GM18861 (cell line): ENCODE measurements around the gene MIGA2.
"Not testable (repeated sequence)": the region's sequence is repeated elsewhere in the genome, so short reads cannot be mapped to it uniquely, and the experiment has no call there.

ENCODE experiments used
- ATAC-seq: cut with Tn5 transposase; IDR thresholded peaks from one replicate; pipeline ENCODE4 v1.9.1; 2021; ENCODE audit not compliant: unreplicated experiment

Gene MIGA2, protein sequence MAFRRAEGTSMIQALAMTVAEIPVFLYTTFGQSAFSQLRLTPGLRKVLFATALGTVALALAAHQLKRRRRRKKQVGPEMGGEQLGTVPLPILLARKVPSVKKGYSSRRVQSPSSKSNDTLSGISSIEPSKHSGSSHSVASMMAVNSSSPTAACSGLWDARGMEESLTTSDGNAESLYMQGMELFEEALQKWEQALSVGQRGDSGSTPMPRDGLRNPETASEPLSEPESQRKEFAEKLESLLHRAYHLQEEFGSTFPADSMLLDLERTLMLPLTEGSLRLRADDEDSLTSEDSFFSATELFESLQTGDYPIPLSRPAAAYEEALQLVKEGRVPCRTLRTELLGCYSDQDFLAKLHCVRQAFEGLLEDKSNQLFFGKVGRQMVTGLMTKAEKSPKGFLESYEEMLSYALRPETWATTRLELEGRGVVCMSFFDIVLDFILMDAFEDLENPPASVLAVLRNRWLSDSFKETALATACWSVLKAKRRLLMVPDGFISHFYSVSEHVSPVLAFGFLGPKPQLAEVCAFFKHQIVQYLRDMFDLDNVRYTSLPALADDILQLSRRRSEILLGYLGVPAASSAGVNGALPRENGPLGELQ

GRCh38 chr9:129036241-129036922 is at the start of gene MIGA2:
MIGA2 (plus strand) TSS chr9:129036626; CDS start chr9:129040595, 3,969 bp downstream.
- ATAC-seq = peak; percentile 91

- no peak for ATAC-seq
Observed at GRCh38 chr9:128986671-128987070, 49.8 kb upstream of the MIGA2 start.

- ATAC-seq = no peak
Observed at GRCh38 chr9:128987805-128988204, 48.6 kb upstream of the MIGA2 start.

DNA sequence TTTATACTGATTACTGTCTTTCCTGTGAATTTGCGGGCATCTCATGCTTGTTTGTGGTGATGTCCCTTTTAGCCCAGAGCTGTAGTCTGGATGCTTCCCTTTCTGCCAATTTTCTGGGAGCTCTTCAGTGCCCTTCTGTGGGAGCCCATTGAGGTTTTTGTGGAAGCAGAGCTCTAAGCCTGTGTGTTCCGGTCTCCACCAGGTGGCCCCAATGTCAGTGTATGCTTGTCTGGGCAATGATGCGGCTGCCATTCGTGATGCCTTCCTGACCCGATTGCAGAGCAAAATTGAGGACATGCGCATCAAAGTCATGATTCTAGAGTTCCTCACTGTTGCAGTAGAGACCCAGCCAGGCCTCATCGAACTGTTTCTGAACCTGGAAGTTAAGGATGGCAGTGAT is 43.4 kb upstream of the MIGA2 start:
- ATAC-seq = no peak

DNA sequence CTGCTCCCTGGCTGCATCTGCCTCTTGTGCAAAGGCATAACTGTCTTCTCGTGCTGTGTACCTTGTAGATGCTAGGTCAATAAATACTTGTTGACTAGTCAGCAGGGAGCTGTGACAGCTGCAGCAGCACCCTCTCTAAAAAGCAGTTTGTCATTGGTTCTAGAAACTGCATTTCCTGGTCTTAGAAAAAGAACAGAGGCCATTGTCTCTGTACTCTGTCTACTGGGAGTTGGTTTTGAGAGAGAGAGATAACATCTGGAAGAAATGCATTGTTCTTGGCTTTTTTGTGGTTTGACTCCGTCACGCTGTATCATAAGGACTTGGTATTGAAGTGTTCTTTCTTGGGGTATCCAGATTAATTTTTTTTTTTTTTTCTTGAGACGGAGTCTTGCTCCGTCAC is 40.6 kb upstream of the MIGA2 start:
- no peak for ATAC-seq

- ATAC-seq = no peak
Observed at GRCh38 chr9:128998462-128998861, 38.0 kb upstream of the MIGA2 start.

GRCh38 chr9:128999581-129000206 is 36.7 kb upstream of the MIGA2 start:
- no peak for ATAC-seq

DNA sequence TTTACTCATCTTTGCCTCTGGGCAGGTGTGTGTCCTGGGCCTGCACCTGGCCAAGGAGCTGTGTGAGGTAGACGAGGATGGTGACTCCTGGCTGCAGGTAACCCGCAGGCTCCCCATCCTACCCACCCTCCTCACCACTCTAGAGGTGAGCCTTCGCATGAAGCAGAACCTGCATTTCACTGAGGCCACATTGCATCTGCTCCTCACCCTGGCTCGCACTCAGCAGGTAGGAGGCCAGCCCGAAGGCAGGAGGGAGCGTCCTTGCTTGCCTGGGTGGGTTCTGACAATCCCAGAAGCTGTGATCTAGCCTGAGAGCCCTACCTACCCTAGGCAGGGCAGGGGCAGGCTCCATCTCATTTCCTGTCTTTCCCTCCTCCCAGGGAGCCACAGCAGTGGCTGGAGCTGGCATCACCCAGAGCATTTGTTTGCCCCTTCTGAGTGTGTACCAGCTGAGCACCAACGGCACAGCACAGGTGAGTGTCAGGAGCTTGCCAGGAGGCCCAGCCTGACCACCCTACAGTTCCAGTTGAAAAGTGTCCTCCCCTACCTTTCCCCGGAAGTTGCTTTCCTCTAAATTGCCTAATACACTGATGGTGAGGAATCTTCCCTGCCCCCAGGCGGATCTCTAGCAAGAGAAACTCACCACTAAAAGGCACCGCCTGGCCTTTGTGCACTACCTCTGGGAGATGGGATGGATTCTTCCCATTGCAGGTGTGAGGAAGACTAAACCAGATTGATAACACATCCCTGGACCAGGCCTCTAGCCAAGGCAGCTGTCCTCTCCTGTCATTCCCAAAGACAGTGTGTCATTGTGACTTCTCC is 34.7 kb upstream of the MIGA2 start:
- no peak for ATAC-seq

DNA sequence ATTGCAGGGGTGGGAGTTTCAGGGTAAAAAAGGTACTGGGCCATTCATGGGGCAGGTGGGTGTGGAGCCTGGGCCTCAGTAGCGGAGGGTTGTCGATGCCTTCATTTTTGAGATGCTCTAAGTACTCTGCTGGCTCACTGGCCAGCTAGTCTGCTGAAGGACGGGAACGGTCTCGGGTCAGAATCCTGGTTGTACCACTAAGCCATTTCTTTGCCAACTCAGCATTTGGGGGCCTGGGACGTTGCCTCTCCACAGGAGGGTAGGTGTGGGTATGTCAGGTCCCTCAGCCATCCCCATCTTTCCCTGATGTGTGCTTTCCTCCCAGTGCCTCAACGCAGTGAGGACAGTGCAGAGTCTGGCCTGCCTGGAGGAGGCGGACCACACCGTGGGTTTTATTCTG is 33.4 kb upstream of the MIGA2 start:
- ATAC-seq = no peak

DNA sequence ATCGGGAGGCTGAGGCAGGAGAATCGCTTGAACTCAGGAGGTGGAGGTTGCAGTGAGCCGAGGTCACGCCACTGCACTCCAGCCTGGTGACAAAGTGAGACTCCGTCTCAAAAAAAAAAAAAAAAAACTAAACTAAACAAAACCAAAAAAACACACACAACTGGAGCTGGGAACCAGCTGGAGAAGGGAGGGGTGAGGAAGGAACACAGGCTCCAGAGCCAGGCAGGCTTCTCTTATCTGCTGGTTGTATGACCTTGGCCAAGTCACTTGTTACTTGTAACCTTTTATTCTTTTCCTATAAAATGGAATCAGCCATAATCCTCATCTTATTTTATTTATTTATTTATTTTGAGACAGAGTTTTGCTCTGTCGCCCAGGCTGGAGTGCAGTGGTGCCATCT is 32.3 kb upstream of the MIGA2 start:
- not testable (repeated sequence) for ATAC-seq

GRCh38 chr9:129005336-129005997 is 31.0 kb upstream of the MIGA2 start:
- ATAC-seq = no peak

- no peak for ATAC-seq
Observed at GRCh38 chr9:129006328-129007034, 29.9 kb upstream of the MIGA2 start.

DNA sequence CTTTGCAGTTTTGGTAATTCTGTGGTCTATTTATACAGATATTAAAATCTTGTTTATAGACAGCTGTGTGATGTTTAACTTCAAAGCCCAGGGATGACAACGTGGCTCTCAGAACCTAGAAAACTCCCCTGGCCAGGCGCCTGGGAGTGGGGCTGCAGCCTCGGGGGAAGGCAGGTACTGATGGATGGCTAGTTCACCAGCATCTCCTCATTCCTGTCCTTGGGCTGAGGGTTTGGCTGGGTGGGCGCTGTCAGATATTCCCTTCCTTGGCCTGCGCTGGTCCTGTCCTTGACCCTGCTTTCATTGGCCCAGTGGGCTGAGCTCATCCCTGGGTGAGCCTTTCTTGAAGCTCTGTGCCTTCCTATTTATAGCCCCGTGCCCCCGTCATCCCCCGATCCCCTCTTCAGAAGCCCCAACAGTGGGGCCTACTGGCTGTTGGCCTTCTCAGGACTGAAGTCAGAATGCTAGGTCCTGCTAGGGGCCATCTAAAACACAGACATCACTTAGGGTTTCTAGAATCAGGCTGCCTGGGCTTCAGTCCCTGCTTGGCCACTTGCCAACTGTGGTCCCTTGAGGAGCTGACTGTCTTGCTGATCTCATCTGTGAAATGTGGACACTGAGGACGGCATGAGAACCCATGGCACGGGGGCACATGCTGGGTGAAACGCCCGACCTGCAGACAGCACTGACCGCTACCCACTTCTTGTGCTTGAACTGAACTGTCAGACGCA is 29.2 kb upstream of the MIGA2 start:
- ATAC-seq = no peak

DNA sequence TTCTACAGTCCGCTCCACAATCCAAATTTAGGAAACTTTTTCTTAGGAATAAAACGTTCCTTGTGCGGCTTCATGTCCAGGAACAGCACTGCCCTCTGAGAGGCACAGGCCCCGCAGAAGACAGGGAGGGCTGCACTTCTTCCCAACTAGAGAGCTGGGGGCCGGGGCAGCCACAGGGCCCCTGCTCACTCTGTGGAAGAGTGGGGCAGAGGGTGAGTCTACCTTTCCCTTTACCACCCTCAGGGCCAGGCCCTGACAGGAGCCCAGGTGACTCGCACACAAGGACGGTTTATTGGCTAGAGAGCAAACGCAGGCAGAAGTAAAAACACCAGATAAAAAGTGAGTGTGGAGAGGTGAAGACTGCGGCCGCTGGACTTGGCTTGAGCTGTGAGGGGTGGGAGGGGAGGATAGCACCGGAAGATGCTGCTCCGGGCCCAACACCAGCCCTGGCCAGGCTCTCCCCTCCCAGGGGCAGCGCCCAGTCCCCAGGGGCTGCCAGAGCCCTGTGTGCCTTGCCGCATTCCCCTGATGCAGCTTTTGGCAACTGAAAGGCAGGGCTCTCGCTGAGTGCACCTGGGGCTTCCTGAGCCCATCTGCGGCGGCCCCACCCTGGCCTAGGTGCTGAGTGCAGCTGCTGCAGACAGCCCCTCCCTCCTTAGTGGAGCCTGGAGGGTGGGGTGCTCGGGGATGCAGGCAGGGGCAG is 28.5 kb upstream of the MIGA2 start:
- ATAC-seq = no peak

DNA sequence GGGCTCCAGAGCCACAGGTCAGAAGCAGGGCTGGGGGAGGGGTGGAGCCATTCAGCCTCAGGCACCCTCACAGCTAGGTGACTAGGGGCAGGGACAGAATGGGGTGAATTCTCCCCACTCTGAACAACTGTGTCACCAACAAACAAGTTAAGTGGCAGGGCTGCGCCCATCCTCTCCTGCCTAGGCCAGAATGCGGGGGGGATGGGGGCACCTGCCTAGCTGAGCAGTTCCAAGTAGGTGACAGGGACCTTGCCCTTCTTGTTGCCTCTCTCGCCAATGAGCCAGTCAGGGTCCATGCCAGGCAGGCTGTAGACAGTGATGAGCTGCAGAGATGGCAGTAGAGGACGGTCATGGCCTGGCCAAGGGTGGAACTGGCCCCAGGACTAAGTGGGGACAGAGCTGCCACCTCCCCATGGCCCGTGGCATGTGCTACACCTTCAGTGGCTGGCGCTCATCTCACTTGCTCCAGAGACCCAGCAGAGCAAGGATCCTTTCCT is 27.9 kb upstream of the MIGA2 start:
- ATAC-seq = no peak

GRCh38 chr9:129008986-129009583 is 27.3 kb upstream of the MIGA2 start:
- no peak for ATAC-seq

GRCh38 chr9:129009584-129010141 is 26.8 kb upstream of the MIGA2 start:
- no peak for ATAC-seq
